Non-pigmented ciliary epithelial cell (primary cell): Measurements from ENCODE around the gene ADH7.

Experiments used
- DNase-seq: peaks from one replicate; pipeline ENCODE4 v3.0.0-alpha.2; 2010; ENCODE audit warnings: low read depth

Gene ADH7

DNA sequence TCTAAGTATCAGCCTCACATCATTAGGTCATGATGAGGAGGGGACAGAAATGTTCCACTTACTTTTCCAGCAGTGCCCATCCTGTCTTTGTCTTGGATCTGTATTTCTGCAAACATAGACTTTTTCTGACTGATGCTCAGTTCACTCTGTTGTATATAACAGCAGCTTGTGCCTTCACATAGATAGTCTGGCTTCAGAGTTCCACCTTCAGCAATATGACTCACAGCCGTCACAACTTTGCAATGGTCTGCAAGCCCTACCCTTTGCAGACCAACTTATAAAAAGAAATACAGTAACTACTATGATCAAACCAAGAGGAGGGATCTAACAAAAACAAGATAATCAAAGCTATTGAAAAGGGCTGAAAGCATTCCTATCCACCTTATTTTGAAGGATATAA is at the start of gene ADH7:
ADH7 (minus strand) TSS at position 189 of the 400 bp plus-strand sequence; CDS start at position 80, 109 bp downstream.
- no peak for DNase-seq

DNA sequence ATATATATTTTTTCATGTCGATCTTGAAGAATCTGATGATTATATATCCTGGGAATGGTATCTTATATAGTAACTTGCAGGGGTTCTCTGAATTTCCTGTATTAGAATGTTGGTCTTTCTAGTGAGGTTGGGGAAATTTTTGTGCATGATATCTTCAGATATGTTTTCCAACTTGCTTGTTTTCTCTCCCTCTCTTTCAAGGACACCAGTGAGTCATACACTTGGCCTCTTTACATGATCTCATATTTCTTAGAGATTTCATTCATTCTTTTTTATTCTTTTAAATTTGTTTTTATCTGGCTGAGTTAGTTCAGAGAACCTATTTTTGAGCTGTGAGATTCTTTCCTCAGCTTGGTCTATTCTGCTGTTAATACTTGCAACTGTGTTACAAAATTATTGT is 48.5 kb upstream of the ADH7 start:
- DNase-seq: peak; percentile 10

DNA sequence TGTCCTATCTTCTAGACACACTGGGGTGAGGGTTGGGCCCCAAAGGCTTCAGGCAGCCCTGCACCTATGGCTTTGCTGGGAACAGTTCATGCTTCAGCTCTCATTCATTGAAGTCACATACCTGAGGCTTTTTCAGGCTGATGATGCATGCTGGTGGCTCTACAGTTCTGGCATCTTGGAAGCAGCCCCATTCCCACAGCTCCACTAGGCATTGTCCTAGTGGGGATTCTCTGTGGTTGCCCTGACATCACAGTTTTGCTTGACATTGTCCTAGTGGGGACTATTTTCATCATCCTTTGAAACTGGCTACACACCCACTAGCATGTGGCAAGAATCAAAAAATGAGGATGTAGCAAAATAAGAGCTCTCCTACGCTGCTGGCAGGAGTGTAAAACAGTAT is 38.0 kb upstream of the ADH7 start:
- DNase-seq: peak; percentile 1

DNA sequence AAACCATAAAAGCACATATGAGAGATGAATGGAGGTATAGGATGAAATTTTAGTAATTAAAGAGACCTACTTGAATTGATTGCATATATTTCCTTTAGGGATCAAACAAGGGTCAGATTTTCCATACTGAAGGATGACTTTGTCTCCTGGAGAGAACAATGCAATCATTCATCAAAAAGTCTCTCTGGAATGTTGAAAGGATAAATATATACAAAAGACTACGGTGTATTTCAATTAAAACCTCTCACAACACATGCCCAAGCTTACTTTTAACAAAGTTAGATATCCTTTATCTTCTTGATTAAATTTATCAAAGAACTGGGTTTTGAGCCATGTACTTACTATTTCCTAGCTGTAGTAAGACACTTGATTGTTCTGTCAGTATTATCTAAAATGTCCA is 36.8 kb upstream of the ADH7 start:
- no peak for DNase-seq

DNA sequence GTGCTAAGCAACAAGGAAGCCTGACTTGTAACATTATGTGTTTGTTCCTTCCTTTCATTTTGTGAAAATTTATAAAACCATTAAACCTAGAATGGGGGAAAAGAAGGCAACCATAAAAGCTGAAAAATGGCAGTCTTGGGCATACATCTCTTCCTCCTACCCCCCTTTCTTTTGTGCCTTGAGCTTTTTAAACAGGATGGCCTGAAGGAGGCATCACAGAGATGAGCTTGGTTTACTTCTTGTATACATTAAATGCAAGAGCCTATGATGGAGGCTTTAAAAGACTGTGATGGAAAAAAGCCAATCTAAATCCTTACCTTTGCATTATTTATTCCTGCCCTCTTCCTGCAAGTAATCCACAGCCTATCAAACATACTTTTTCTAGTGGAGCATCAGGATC is 36.2 kb upstream of the ADH7 start:
- no peak for DNase-seq

DNA sequence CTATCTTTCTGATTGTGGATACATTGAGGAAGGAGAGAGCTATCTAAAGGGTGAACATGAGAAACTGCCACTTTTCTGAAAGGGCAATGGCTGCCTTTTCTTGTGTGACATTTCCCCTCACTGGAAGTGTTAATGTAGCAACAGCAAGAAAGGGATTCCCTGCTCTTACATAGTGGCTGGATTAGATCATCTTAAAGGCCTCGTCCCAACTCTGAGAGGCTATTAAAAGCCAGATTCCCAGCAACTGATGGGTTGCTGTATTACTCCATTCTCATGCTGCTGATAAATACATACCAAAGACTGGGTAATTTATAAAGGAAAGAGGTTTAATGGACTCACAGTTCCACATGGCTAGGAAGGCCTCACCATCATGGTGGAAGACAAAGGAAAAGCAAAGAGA is 33.7 kb upstream of the ADH7 start:
- no peak for DNase-seq

DNA sequence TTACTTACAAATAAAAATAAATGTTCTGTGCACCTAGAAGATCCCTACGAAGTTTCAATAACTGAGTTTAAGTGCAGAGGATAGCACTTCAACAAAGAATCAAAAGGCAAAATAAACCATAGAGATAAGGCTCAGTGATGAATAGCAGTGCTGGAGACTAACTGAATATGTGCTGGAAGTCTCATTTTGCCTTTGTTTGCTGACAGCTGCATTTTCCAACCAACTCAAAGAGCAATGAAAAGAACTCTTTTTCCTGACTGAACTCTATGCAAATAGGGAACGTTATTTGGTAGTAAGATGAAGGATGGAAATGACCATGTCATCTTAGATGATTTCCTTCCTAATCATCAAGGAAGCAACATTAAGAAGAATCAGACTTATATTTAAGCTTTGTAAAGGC is 32.7 kb upstream of the ADH7 start:
- no peak for DNase-seq

DNA sequence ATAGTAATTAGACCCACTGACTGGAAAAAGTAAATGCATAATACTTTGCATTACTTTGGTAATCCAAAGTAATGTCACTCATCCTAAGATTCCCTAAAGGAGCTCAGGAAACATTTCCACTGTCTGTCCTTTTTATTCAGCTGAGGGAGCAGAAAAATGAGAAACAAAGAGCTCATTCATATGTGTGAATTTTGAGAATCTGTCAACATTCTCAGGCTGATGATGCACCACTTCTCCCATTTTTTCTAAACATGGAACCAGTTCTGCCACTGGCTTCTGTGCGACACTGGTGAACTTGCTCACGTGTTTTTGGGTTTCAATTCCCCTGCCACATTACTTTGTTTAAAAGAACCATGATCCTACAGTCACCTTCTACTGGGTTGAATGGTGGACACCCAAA is 28.4 kb upstream of the ADH7 start:
- no peak for DNase-seq

DNA sequence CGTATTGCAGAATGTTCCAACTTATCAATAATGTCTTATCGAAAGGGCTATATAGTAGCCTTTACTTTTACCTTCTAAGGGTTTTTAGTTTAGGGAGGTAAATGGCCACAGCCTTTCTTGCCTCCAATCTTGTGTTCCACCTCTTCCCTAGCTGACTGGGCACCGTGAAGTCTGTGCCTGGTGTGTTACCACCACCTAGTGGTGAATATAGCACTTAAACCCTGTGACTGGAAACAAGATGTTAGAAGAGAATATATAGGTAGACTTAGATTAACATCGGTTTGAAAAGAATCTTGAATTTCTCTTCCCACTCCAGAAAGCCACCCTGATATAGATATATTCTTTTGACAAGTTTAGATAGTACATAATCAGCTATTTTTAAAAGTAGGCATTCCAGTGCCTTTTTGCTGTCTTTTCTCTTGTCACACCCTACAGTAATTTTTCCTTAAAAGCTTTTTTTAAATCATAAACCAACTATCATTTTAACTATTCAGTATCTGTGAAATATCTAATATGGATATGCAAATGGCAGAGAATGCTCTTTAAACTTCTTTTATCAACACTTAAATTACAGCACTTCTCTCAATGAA is 27.8 kb upstream of the ADH7 start:
- peak; percentile 38 for DNase-seq

DNA sequence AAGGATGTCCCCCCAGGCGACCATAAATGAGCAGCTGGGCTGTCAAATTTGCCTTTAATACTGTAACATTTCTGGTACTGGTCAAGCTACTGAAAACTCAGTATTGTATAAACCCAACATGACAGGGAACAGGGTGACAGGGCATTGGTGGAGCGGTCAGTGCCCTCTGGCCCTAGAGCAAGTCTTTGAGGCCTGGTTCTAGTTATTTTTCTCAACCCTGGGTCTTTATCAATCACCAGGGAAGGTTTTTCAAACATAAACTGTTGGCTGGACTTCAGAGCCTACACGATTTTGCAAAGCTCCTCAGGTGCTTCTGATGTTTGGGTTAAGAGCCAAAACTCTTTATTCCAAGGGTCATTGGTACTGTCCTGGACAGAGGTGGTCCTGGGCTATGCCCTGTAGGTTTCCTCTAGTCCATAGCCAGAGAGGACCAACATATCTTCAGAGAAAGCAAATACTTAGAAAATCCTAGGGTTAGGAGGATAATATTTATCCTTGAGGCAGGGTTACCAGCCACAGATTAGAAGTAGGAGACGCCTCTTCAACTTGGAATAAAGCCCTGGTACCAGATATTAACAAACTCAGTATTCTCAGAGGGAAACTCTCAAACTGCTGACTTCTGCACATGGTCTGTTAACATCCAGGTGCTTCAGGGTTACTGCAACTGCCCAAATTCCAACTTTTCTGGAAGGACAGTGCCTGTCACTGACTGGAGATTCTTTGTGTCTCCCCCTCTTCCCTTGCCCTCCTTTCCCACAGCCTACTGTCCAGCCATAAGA is 26.7 kb upstream of the ADH7 start:
- no peak for DNase-seq

DNA sequence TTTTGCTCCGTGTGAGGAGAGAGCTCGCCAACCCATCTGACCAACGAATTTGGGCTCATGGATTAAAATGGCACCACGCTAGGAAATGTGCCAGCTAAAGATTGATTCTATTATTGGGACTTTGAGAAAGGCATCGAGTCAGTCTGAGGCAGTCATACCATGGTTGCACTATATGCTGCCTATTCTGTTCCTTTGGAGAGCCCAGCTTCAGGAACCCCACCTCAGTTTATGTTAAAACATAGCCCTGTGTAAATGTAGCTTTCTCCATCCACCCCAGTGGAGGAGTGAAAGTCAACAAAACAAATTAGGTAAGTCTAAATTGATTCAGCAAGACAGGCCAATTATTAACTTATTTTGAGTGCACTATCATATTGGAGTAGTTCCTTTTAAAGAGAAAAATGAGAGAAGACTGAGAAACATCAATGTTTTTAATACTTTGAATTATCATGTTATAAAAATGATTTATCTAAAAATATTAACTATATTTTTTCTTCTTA is 24.5 kb upstream of the ADH7 start:
- DNase-seq: no peak

DNA sequence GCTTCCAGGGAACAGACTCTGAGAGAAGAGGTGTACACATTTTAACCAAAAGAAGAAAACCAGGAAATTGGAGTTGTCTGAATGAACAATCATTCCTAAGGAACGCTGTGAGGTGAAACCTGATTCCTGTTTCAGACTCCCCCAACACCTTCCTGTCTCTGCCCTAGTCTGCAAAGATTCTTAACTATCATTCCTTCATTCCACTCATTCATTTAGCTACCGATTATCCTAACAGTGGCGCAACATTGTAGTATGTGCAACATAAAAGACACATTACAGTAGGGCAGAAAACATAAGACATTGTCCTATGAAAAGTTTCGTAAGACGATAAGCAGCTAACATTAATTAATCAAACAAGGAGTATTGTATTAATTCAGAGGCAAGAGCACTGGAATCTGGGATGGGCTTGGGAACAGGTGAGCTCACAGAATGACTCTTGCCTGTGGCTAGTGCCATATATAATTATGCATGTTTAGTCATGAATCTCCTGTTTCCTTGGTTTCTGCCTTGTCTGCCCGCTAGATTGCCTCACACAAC is 23.8 kb upstream of the ADH7 start:
- DNase-seq: peak; percentile 6

DNA sequence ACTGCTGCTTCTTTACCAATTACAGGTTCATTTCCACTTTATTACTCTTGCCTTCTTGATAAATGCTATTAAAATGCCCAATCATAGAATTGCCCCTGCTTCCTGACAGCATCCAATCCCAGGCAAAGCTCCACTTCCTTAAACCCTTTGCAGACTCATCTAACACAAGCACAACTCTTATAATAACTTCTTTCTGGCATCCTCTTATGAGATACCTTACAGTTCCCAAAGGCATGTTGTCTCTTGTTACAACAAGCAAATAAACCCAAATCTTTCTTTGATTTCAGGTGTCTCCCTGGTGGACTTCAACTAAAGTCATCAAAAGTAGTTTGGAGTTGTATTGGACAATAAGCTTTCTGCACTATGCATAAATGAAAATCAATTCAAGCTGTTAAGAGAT is 22.5 kb upstream of the ADH7 start:
- no peak for DNase-seq

DNA sequence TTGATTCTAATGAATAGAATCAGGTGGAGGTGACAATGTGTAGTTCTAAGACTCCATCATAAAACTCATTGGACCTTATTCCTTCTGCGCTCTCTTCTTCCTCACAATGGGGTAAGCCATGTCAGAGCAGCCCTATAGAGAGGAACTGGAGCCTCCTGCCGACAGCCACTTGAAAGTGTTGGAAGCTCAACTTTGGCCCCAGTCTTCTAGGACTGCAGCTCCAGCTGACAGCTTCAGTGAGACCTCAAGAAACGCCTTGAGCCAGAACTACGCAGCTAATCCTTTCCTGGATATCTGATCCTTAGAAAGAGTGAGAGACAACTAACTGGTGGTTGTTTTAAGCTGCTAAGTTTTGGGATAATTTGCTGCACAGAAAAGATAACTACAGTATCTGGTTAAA is 22.1 kb upstream of the ADH7 start:
- DNase-seq: no peak

DNA sequence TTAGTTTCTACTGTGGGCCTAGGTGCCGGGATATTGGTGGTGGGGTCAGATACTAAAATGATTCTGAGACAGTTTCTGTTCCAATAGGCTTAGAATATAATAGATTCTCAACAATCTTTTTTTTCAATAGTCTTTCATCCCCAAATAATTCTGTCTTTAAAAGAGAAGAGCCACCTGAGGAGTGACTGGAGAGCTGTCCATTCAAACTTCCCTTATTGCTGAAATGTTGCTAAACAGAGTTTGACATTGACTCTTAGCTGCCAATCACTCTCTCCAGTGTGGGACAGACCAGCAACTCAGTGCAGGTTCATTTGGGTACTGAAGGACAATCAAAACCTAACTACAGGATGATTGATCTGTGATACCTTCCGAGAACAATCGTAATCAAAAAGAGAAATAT is 12.4 kb upstream of the ADH7 start:
- DNase-seq: no peak

DNA sequence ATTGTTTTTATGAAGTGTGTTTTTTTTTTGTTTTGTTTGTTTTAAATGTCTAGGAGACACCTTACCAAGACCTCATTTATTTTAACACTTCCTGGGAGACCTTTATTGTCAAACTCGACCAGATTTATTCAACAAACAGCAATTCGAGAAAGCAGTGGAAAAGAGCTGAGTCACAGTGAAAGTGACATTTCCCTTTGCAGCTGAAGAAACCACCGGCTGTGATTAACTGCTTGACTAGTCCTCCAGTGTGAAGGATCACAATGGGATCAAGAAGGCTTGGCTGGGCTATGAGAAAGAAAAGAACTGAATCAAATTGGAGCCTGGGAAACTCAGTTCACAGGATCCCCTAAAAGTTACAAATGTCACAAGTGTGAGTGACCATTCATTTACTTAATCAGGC is 11.9 kb upstream of the ADH7 start:
- peak; percentile 31 for DNase-seq

DNA sequence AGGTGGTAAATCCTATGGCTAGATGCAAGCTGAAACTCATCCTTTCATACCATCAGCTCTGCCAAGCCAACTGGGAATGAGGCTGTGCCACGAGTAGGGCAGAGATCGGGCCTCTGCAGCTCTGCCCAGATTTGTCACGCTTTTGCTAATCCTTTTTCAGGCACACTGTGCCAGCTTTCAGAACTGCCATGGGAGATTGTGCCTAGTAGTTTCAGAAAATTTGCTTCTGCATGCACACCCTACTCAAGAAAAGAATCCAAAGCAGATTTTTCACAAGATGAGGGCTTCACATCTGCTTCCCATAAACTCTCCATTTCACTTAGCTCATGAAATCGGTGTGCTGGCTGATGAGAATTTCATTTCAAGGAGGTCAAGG is 3.3 kb upstream of the ADH7 start:
- no peak for DNase-seq

DNA sequence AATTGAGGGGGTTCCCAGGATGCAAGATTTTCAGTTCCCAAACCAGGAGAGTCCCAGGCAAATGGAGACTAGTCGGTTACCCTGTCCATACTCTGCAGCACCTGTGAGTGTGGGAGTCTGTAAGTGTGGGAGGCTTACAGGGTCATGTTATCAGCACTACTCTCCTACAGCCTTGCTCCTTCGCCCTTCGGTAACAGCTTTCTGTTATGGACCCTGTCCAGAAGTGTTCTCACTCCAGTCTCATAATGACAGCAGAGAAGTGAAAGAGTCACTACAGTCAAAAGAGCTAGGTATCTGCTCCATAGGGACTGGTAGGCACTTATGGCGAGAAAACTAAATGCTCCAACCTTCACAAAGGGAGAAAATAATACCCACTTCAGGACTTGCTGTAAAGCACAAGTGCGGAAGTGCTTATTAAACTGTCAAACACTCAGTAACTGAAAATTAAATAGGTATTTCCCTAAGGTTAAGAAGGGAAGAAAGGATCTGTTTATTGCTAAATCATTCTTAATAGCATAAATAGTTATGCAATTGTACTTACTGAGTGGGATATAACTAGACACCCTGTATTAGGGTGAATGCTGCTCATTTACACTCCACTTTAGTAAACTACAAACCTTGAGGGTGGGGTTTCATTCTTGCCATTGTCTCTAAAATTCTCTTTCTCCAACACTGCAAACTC is 2.7 kb upstream of the ADH7 start:
- no peak for DNase-seq

DNA sequence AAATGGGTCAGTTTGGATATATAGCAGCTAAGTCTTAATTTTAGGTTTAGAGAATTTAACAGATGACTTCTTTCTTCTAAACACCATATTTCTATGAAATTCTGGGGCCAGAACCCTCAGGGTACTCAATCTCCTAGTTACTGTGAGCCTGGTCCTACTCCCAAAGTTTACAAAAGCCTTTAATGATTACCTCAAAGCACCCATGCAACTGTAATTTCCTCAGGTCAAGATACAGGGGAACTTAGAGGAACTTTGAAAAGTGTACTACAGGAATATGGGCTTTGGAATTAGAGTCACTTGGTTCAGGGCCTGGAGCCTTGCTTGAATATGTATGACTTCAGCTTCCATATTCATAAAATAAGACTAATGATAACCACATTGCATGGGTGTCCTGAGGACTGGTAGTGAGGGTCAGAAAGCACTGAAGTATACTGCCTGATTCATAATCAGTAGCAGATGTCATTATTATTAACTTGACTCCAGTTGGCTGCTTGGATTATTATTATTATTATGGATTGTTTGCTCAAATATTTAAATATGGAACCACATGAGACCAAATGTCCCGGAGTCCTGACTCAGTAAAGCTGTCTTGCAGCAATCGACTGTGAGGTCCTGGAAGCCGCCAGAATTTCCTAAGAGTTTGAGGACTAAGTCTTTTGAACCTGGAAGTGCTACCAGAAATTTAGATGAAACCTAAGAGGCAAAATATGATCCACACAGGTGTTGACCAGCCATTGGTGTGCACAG is 2.0 kb upstream of the ADH7 start:
- no peak for DNase-seq

DNA sequence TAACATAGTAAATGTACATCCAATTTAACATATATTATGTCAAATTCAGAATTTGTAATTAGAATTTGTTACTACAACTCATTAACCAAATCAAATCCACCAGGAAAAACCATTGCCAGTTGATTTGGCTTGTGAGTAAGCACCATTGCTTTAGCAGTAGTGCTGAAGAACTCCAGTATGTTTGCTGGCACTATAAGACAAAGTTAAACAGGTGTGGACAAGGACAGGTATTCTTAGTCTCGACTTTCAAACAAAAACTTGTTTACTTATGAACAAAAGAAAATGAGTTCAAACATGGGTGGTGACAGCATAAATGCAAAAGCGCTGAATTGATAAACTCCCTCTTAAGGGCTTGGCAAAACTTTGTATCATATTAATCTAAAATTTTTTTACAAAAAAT is 1.3 kb upstream of the ADH7 start:
- no peak for DNase-seq

DNA sequence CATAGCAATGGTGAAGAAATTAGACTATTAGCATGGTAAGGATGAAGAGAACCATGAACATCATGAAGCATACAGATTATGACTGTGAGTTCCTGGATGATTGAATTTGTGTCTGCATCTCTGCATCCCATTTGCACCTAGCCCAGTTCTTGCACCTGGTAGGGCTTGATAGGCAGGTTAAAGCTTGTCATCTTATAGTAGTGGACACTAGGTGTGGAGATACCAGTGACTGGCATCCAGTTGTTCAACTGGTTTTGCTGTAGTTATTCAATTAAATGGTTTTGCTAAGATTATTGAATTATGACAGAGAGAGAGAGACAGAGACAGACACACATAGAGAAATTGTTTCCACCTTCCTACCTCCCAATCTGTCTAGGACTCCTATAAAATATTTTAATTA is 5.0 kb downstream of the ADH7 start:
- no peak for DNase-seq

DNA sequence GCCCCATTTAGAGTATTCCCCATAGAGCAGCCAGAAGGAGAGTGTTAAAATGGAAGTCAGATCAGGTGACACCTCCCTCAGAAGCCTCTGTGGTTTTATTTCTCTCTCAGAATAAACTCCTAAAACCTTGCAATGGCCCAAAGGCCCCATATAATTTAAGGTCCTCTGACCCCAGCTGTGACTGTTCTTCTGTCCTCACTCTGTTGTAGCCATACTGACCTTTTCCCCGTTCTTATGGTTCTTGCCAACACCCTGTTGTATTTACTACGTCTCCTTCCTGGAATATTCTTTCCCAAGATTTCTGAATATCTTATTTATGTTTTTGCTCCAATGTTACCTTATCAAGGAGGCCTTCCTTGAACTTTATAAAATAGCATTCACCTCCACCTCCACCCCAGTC is 18.0 kb downstream of the ADH7 start:
- no peak for DNase-seq
